Mammary epithelial cell (primary cell): ENCODE data around the gene DNAH10.

ENCODE experiments used
- CTCF ChIP-seq, 2 donors: IDR thresholded peaks in 1 of 2; conservative IDR thresholded peaks in 1 of 2; 2 replicates each; pipeline ENCODE4 v1.5.1; 2011 to 2012; ENCODE audit warnings: inconsistent platforms in 2 of 2, low read length in 2 of 2, mild to moderate bottlenecking in 2 of 2, control low read depth in 1 of 2, low read depth in 1 of 2; ENCODE audit not compliant: insufficient read depth in 1 of 2; ENCODE audit errors: extremely low read depth in 1 of 2
- EZH2 ChIP-seq: IDR thresholded peaks from 2 replicates; pipeline ENCODE4 v1.6.1; 2012; ENCODE audit warnings: low read length, inconsistent platforms, borderline replicate concordance

GRCh38 chr12:123747309-123747708, 14.8 kb upstream of the DNAH10 start:
- TF ChIP-seq CTCF (conservative IDR thresholded peaks at IDR 0.05 in 1 of 2, IDR thresholded peaks at IDR 0.05 in 1 of 2; ENCODE audit: extremely low read depth in 1 of 2, insufficient read depth in 1 of 2, low read depth in 1 of 2, low read length in 2 of 2) (no peak), EZH2 (no peak)
